Mesenchymal stem cell (in vitro differentiated cells and primary cell): Measurements from ENCODE around the gene CR1L.
A peak's percentile ranks its signal among the peaks of the same experiment; 100 is the strongest.

Source experiments
- DNase-seq: peaks from one replicate; pipeline ENCODE4 v3.0.0-alpha.2; 2013
- H2AFZ ChIP-seq: one replicate; pipeline ENCODE4 v1.6.1; 2013; ENCODE audit warnings: low read depth, mild to moderate bottlenecking, control low read depth, inconsistent platforms, low read length, moderate library complexity
- H2AK5ac ChIP-seq: 2 replicates; pipeline ENCODE4 v1.6.1; 2013; ENCODE audit warnings: low read length, moderate library complexity, mild to moderate bottlenecking, inconsistent platforms; ENCODE audit not compliant: severe bottlenecking
- H2BK120ac ChIP-seq: one replicate; pipeline ENCODE4 v1.6.1; 2013; ENCODE audit warnings: low read depth, mild to moderate bottlenecking, inconsistent platforms, low read length, moderate library complexity
- H2BK12ac ChIP-seq, 2 experiments: one replicate each; pipeline ENCODE4 v1.6.1; 2013; ENCODE audit warnings: inconsistent platforms in 2 of 2, low read length in 2 of 2, mild to moderate bottlenecking in 2 of 2, moderate library complexity in 2 of 2, control low read depth in 1 of 2
- H2BK15ac ChIP-seq: one replicate; pipeline ENCODE4 v1.6.1; 2013; ENCODE audit warnings: mild to moderate bottlenecking, low read depth, inconsistent platforms; ENCODE audit not compliant: poor library complexity, severe bottlenecking
- H2BK5ac ChIP-seq: 2 replicates; pipeline ENCODE4 v1.6.1; 2013; ENCODE audit warnings: low read depth, mild to moderate bottlenecking, low read length, control low read depth, inconsistent platforms; ENCODE audit not compliant: poor library complexity, severe bottlenecking
- H3K14ac ChIP-seq, 2 experiments: one replicate each; pipeline ENCODE4 v1.6.1; 2013; ENCODE audit warnings: inconsistent platforms in 2 of 2, low read length in 2 of 2, control low read depth in 1 of 2, mild to moderate bottlenecking in 1 of 2, moderate library complexity in 1 of 2
- H3K18ac ChIP-seq, 2 experiments: one replicate each; pipeline ENCODE4 v1.6.1; 2013; ENCODE audit warnings: inconsistent platforms in 2 of 2, low read length in 2 of 2, control low read depth in 1 of 2, low read depth in 1 of 2, mild to moderate bottlenecking in 1 of 2
- H3K23ac ChIP-seq, 2 experiments: one replicate each; pipeline ENCODE4 v1.6.1; 2013; ENCODE audit warnings: inconsistent platforms in 2 of 2, low read length in 2 of 2, mild to moderate bottlenecking in 2 of 2, moderate library complexity in 2 of 2, control low read depth in 1 of 2
- H3K27ac ChIP-seq: 2 replicates; pipeline ENCODE4 v1.5.1; 2013; ENCODE audit warnings: mild to moderate bottlenecking, moderate library complexity, low read length, control low read depth, inconsistent platforms; ENCODE audit not compliant: poor library complexity, severe bottlenecking
- H3K27me3 ChIP-seq, 2 experiments: 2 replicates each; pipeline versions ENCODE4 v1.6.1 to v1.7.0; 2013; ENCODE audit warnings: low read length in 2 of 2, mild to moderate bottlenecking in 2 of 2, moderate library complexity in 2 of 2, control low read depth in 1 of 2, inconsistent platforms in 1 of 2; ENCODE audit not compliant: control insufficient read depth in 1 of 2, insufficient read depth in 1 of 2
- H3K36me3 ChIP-seq, 2 experiments: 2 replicates each; pipeline versions ENCODE4 v1.6.1 to v1.7.0; 2013; ENCODE audit warnings: low read length in 2 of 2, control low read depth in 1 of 2, inconsistent platforms in 1 of 2, low read depth in 1 of 2, mild to moderate bottlenecking in 1 of 2; ENCODE audit not compliant: insufficient read depth in 2 of 2, control insufficient read depth in 1 of 2
- H3K4ac ChIP-seq, 2 experiments: one replicate each; pipeline ENCODE4 v1.6.1; 2013; ENCODE audit warnings: inconsistent platforms in 2 of 2, low read length in 2 of 2, mild to moderate bottlenecking in 2 of 2, moderate library complexity in 2 of 2, control low read depth in 1 of 2, low read depth in 1 of 2
- H3K4me1 ChIP-seq: 2 replicates; pipeline ENCODE4 v1.6.1; 2013; ENCODE audit warnings: low read depth, low read length, control low read depth; ENCODE audit not compliant: control insufficient read depth, insufficient read depth
- H3K4me2 ChIP-seq: 2 replicates; pipeline ENCODE4 v1.6.1; 2013; ENCODE audit warnings: low read length, mild to moderate bottlenecking, inconsistent platforms; ENCODE audit not compliant: poor library complexity, severe bottlenecking
- H3K4me3 ChIP-seq, 2 experiments: 2 replicates each; pipeline versions ENCODE4 v1.5.1 to v1.7.0; 2013; ENCODE audit warnings: low read length in 2 of 2, mild to moderate bottlenecking in 2 of 2, control low read depth in 1 of 2, low read depth in 1 of 2; ENCODE audit not compliant: insufficient read depth in 1 of 2
- H3K79me1 ChIP-seq: replicated peaks from 2 replicates; pipeline ENCODE4 v1.6.1; 2013; ENCODE audit warnings: mild to moderate bottlenecking, control low read depth, low read length, inconsistent platforms; ENCODE audit not compliant: poor library complexity, severe bottlenecking
- H3K9ac ChIP-seq: 2 replicates; pipeline ENCODE4 v1.7.0; 2013; ENCODE audit warnings: mild to moderate bottlenecking, low read length, moderate library complexity
- H3K9me3 ChIP-seq: 2 replicates; pipeline ENCODE4 v1.7.0; 2013; ENCODE audit warnings: mild to moderate bottlenecking, low read length; ENCODE audit not compliant: control insufficient read depth
- H4K8ac ChIP-seq: one replicate; pipeline ENCODE4 v1.6.1; 2013; ENCODE audit warnings: inconsistent platforms, mild to moderate bottlenecking, low read length, moderate library complexity
- H4K91ac ChIP-seq: one replicate; pipeline ENCODE4 v1.6.1; 2013; ENCODE audit warnings: mild to moderate bottlenecking, low read length, inconsistent platforms
- WGBS: methylation state at CpG from one replicate; pipeline ENCODE4 v1.1.7; 2013; ENCODE audit warnings: mixed read lengths; 5-methylcytosine and 5-hydroxymethylcytosine counted together

CR1L gene

DNA sequence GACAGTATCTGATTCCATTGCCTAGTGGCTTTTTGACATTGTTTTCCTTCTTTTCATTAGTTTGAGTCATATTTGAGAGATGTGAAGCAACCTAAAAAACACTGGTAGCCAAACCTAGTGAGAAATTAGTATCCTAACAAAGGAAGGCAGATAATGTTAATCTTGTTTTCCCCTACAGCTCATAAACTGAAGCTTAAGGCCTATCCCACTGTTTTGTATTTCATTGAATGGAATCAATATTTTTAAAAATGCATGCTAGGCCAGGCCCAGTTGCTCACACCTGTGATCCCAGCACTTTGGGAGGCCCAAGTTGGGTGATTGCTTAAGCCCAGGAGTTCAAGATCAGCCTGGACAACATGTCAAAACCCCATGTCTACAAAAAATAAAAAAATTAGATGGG lies 1.2 kb downstream of the CR1L start:
- Histone ChIP-seq H3K4me2 (no peak overlapping the region), H4K91ac (no peak overlapping the region), H3K23ac (no peak overlapping the region), H3K14ac (peak overlapping the region in 1 of 2 experiments; percentile 15), H3K4me1 (peaks cover 2% of the 10 kb centered on the region), H4K8ac (no peak overlapping the region), H3K4ac (no peak overlapping the region), H3K27ac (no peak overlapping the region), H2BK120ac (no peak overlapping the region), H3K4me3 (no peak overlapping the region), H2AFZ (no peak overlapping the region), H3K9me3 (no peaks in the 10 kb centered on the region), H3K79me1 (no peaks in the 10 kb centered on the region), H3K36me3 (peaks cover 0 to 3% of the 10 kb centered on the region in 2 experiments), H3K18ac (no peak overlapping the region), H3K9ac (no peak overlapping the region), H2BK5ac (no peak overlapping the region), H2AK5ac (no peak overlapping the region), H3K27me3 (peaks cover 10 to 37% of the 10 kb centered on the region in 2 experiments), H2BK15ac (no peak overlapping the region), H2BK12ac (no peak overlapping the region)
- no peak for DNase-seq

DNA sequence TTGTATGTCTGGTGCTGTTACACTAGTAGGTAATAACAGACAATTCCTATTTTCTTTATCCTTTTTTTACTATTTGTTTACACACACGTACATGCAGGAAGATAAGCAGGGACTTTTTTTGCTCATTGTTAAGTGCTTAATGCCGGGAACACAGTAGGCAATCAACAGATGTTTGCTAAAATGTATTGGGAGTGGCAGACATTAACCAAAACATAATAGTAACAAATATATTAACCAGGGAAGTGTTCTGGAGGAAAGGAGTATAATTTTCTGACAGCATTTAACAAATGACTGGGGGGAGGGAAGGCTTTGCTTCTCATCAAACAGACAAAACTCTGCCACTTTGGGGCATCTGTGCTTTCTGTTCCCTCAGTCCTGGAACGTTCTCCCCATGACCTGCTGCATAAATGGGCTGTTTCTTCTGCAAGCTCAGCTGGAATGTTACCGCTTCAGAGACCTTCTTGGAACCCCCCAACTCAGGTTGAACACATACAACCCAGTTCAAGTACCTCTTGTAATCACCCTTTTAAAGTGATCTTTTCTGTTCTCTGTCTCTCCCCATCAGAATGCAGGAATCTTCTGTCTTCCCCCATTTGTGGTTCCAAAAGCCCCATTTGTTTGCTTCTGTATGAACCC lies 2.1 kb downstream of the CR1L start:
- peaks cover 0 to 3% of the 10 kb centered on the region in 2 experiments for H3K36me3 ChIP-seq

DNA sequence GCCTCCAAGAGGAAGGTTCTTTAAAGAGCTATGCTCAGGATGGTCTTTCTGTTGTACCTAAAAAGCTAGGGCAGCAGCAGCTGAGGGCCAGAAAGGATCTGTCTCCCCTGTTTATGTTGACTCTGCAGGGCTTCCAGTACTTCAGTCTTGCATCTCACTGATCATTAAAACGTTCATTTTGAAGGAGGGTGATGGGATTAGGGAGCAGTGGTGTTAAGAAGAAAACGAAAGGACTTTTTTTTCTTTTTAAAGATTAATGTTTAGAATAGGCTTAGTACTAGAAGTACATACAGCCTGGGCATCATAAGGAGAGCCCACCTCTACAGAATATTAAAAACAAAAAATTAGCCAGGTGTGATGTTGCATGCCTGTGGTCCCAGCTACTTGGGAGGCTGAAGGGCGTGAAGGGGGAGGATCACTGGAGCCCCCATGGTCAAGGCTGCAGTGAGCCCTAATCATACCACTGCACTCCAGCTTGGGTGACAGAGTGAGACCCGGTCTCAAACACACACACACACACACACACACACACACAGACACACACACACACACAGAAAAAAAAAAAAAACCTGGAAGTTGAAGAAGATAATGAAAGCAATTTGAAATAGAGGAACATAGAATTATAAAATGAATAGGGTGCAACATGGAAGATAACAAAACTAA lies 2.9 kb downstream of the CR1L start:
- Histone ChIP-seq H2BK15ac (no peak overlapping the region), H3K18ac (no peak overlapping the region), H3K79me1 (no peaks in the 10 kb centered on the region), H3K14ac (no peak overlapping the region), H3K4me3 (no peak overlapping the region), H2BK120ac (no peak overlapping the region), H2BK12ac (no peak overlapping the region), H2AK5ac (no peak overlapping the region), H4K8ac (no peak overlapping the region), H3K9me3 (no peaks in the 10 kb centered on the region), H3K4ac (no peak overlapping the region), H3K4me2 (no peak overlapping the region), H3K23ac (no peak overlapping the region), H3K27ac (no peak overlapping the region), H3K36me3 (peaks cover 0 to 3% of the 10 kb centered on the region in 2 experiments), H2AFZ (no peak overlapping the region), H2BK5ac (no peak overlapping the region), H3K27me3 (peaks cover 10 to 35% of the 10 kb centered on the region in 2 experiments), H4K91ac (no peak overlapping the region), H3K4me1 (peaks cover 2% of the 10 kb centered on the region), H3K9ac (no peak overlapping the region)
- no peak for DNase-seq
- no CpG with 5 or more reads among the region's 4 CpGs for WGBS

More for the DNA sequence above, 2.1 kb downstream of the CR1L start:
- peaks cover 2% of the 10 kb centered on the region for H3K4me1 ChIP-seq
- H2AK5ac ChIP-seq: no peak overlapping the region
- no peak overlapping the region for H3K9ac ChIP-seq
- H2AFZ ChIP-seq: no peak overlapping the region
- H4K8ac ChIP-seq: no peak overlapping the region
- DNase-seq: no peak
- no peaks in the 10 kb centered on the region for H3K79me1 ChIP-seq
- no peaks in the 10 kb centered on the region for H3K9me3 ChIP-seq
- H3K4ac ChIP-seq: no peak overlapping the region
- H3K27ac ChIP-seq: no peak overlapping the region
- no peak overlapping the region for H4K91ac ChIP-seq
- H2BK15ac ChIP-seq: no peak overlapping the region
- no peak overlapping the region for H3K4me2 ChIP-seq
- H3K4me3 ChIP-seq: no peak overlapping the region
- no peak overlapping the region for H2BK120ac ChIP-seq
- no peak overlapping the region for H2BK12ac ChIP-seq
- peaks cover 10 to 37% of the 10 kb centered on the region in 2 experiments for H3K27me3 ChIP-seq
- no peak overlapping the region for H3K18ac ChIP-seq
- H3K14ac ChIP-seq: no peak overlapping the region
- 63% methylated on average over 2 of the region's 4 CpGs for WGBS
- no peak overlapping the region for H3K23ac ChIP-seq
- no peak overlapping the region for H2BK5ac ChIP-seq

DNA sequence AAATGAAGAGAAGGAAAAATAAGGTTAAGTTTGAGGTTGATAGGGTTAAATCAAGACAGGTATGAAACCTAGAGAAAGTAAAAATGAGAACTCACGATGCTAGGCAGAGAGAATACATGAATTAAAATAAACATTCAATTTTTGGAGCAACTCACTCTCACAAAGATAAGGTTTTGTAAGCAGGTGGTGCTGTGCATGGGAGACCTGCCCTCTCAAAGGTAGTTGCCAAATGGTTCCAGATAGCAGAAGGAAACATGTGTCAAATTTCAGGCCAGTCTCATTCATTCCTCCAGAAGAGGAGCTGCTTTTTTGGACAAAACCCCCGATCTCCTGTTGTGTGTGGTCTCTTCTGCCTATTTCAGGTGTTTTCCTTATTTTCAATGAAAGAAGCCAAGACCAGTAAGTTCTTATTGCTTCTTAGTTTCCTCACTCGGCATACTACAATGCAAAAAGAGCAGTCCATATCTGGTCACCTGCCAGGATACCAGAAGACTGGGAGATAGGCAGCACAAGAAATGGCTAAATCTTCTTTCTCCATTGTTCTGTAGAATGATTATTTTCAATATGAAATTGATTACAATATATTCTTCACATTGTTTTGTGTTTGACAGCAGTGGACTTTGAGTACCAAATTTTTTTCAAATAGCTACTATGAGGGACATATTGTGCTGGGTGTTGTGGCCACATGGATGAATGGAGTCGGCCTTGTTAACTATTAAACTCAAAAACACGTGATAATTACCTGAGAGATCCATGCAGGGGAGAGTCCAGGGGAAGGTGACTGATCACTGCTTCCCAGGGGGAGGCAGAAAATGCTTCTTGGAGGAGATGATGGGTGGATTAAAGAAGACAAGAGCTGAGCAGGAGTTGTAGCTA lies 3.6 kb downstream of the CR1L start:
- no peak overlapping the region for H2BK15ac ChIP-seq
- H2BK5ac ChIP-seq: no peak overlapping the region
- no peak overlapping the region for H2BK120ac ChIP-seq
- H4K8ac ChIP-seq: no peak overlapping the region
- peaks cover 2% of the 10 kb centered on the region for H3K4me1 ChIP-seq
- no peak for DNase-seq
- H4K91ac ChIP-seq: no peak overlapping the region
- WGBS: 70% methylated on average over 3 of the region's 5 CpGs
- H2BK12ac ChIP-seq: no peak overlapping the region
- no peak overlapping the region for H3K23ac ChIP-seq
- H3K9me3 ChIP-seq: no peaks in the 10 kb centered on the region
- no peak overlapping the region for H3K18ac ChIP-seq
- H2AFZ ChIP-seq: no peak overlapping the region
- no peak overlapping the region for H3K27ac ChIP-seq
- no peaks in the 10 kb centered on the region for H3K79me1 ChIP-seq
- peaks cover 10 to 35% of the 10 kb centered on the region in 2 experiments for H3K27me3 ChIP-seq
- H3K14ac ChIP-seq: no peak overlapping the region
- H3K4me2 ChIP-seq: no peak overlapping the region
- no peak overlapping the region for H3K4me3 ChIP-seq
- peaks cover 0 to 3% of the 10 kb centered on the region in 2 experiments for H3K36me3 ChIP-seq
- H3K9ac ChIP-seq: no peak overlapping the region
- no peak overlapping the region for H3K4ac ChIP-seq
- no peak overlapping the region for H2AK5ac ChIP-seq
